HepG2 (cell line): Measurements from ENCODE around the gene TBC1D22A. TPM values are rescaled to one million over a fixed set of nuclear protein-coding genes. Genes with fewer than 3 reads are reported as not detected.

Experiments used
- DNMT1 ChIP-seq: sonication (generic); formaldehyde crosslinking; IDR thresholded peaks from 2 replicates; pipeline ENCODE4 v1.5.1; 2020; ENCODE audit warnings: mild to moderate bottlenecking, missing genetic modification reagents
- FOXK1 ChIP-seq: sonication (generic); formaldehyde crosslinking; IDR thresholded peaks from 2 replicates; pipeline ENCODE4 v1.4.0; 2020; ENCODE audit warnings: low read depth, missing genetic modification reagents, borderline replicate concordance
- HOXA9 ChIP-seq: sonication (generic); formaldehyde crosslinking; IDR thresholded peaks from 2 replicates; pipeline ENCODE4 v1.8.1; 2022; ENCODE audit warnings: missing genetic modification reagents, mild to moderate bottlenecking, moderate library complexity, borderline replicate concordance
- KDM6A ChIP-seq: IDR thresholded peaks from 2 replicates; pipeline ENCODE4 v1.6.1; 2016; ENCODE audit warnings: low read depth
- MTF1 ChIP-seq: sonication (generic); formaldehyde crosslinking; IDR thresholded peaks from 2 replicates; pipeline ENCODE4 v1.5.0; 2020; ENCODE audit warnings: missing genetic modification reagents
- NCOA5 ChIP-seq: sonication (generic); formaldehyde crosslinking; IDR thresholded peaks from 2 replicates; pipeline ENCODE4 v1.4.0; 2020; ENCODE audit warnings: missing genetic modification reagents
- PITX1 ChIP-seq: sonication (generic); formaldehyde crosslinking; IDR thresholded peaks from 2 replicates; pipeline ENCODE4 v1.5.1; 2020; ENCODE audit warnings: mild to moderate bottlenecking, missing genetic modification reagents
- POGZ ChIP-seq: sonication (generic); formaldehyde crosslinking; IDR thresholded peaks from 2 replicates; pipeline ENCODE4 v1.4.0; 2020; ENCODE audit warnings: mild to moderate bottlenecking, missing genetic modification reagents
- SOX6 ChIP-seq, 2 experiments: fragments of 450-650 bp in 1 of 2; sonication (generic) in 1 of 2; formaldehyde crosslinking in 1 of 2; IDR thresholded peaks; 2 replicates each; pipeline versions ENCODE4 v1.4.0 to v1.6.1; 2017 to 2020; ENCODE audit warnings: antibody characterized with exemption in 1 of 2, mild to moderate bottlenecking in 1 of 2, missing genetic modification reagents in 1 of 2
- TOE1 ChIP-seq: sonication (generic); formaldehyde crosslinking; IDR thresholded peaks from 2 replicates; pipeline ENCODE4 v1.4.0; 2020; ENCODE audit warnings: mild to moderate bottlenecking, missing genetic modification reagents
- ZFAT ChIP-seq: sonication (generic); formaldehyde crosslinking; conservative IDR thresholded peaks from 2 replicates; pipeline ENCODE4 v1.8.1; 2023; ENCODE audit warnings: missing genetic modification reagents, inconsistent platforms
- ZFX ChIP-seq: sonication (generic); formaldehyde crosslinking; IDR thresholded peaks from 2 replicates; pipeline ENCODE4 v1.4.0; 2020; ENCODE audit warnings: mild to moderate bottlenecking, low read depth, missing genetic modification reagents, moderate library complexity
- ZMYM4 ChIP-seq: sonication (generic); formaldehyde crosslinking; IDR thresholded peaks from 2 replicates; pipeline ENCODE4 v1.8.1; 2023; ENCODE audit warnings: mild to moderate bottlenecking, missing genetic modification reagents
- ZNF430 ChIP-seq: sonication (generic); formaldehyde crosslinking; IDR thresholded peaks from 2 replicates; pipeline ENCODE4 v1.9.0; 2021; ENCODE audit warnings: mild to moderate bottlenecking, missing genetic modification reagents
- ZNF543 ChIP-seq: sonication (generic); formaldehyde crosslinking; IDR thresholded peaks from 2 replicates; pipeline ENCODE4 v1.4.0; 2020; ENCODE audit warnings: mild to moderate bottlenecking, missing genetic modification reagents
- ZNF589 ChIP-seq: sonication (generic); formaldehyde crosslinking; conservative IDR thresholded peaks from 2 replicates; pipeline ENCODE4 v1.8.0; 2022; ENCODE audit warnings: mild to moderate bottlenecking, moderate library complexity, missing genetic modification reagents
- ZNF777 ChIP-seq: sonication (generic); formaldehyde crosslinking; IDR thresholded peaks from 2 replicates; pipeline ENCODE4 v1.4.0; 2020; ENCODE audit warnings: missing genetic modification reagents
- ZSCAN22 ChIP-seq: sonication (generic); formaldehyde crosslinking; IDR thresholded peaks from 2 replicates; pipeline ENCODE4 v1.4.0; 2020; ENCODE audit warnings: mild to moderate bottlenecking, missing genetic modification reagents
- polyA plus RNA-seq, 8 experiments: library from polyadenylated mRNA; depleted of rRNA in 3 of 8; stranded (reverse) in 7 of 8; unstranded in 1 of 8; fragments of >200 nt; fragmentation: Illumina TruSeq in 4 of 8; extraction: Trizol in 4 of 8; gene quantifications; 2 replicates each; pipeline versions ENCODE4 v1.2.1 to v1.2.3, GENCODE V29; 2011 to 2016; ENCODE audit warnings: low read depth in 4 of 8, missing spikeins in 1 of 8, mixed read lengths in 1 of 8; ENCODE audit not compliant: insufficient read depth in 1 of 8
- total RNA-seq, 5 experiments: library from RNA; depleted of rRNA; stranded (reverse); fragments of >200 nt; fragmentation: Illumina TruSeq; extraction: Trizol; gene quantifications; 2 replicates each; pipeline ENCODE4 v1.2.3, GENCODE V29; 2016; ENCODE audit warnings: low read depth in 1 of 5
- TF ChIP-seq, protein P1 (sequence below): sonication (generic); formaldehyde crosslinking; IDR thresholded peaks from one replicate; pipeline ENCODE4 v1.5.1; 2020; ENCODE audit warnings: mild to moderate bottlenecking, missing genetic modification reagents; ENCODE audit errors: not compliant biosample characterization
- TF ChIP-seq, protein P2 (sequence below): sonication (generic); formaldehyde crosslinking; IDR thresholded peaks from 2 replicates; pipeline ENCODE4 v1.5.1; 2020; ENCODE audit warnings: missing genetic modification reagents, mild to moderate bottlenecking, borderline replicate concordance

Gene TBC1D22A
- total and polyA plus RNA-seq, 2 of the 13 experiments (the other 11 are each of a cell fraction or from before 2014, with no cell fraction given), result 17.3 to 18.0 TPM

DNA sequence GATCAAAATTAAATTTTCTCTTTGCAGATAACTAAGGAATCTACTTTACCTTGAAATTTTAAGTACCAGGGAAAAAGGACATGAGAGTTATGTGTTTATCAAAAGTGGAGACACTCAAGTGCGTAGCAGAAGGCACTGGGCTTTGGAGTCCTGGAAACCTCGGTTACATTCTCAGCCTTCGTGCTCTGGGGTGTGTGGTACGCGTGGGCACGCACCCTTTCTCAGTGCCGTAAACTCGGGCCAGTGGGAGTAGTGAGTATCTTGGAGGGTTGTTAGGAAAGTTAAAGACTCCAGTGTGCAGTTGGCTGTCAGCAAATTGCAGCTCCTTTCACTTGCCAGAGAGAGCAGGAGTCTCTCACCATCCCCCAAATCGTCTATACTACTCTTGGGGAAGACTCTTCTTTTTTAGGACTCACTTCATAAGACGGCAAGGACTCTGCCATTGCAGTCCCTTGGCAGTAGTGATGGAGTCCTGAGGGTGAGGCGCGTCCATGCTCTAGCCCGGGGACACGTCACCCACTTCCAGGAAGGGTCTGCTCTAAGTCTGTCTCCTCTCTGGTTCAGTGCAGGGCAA, 171.8 kb downstream of the TBC1D22A start (continued):
- TF ChIP-seq TOE1 (CRISPR knock-in tag) (no peak), ZNF777 (CRISPR knock-in tag) (no peak), MTF1 (CRISPR knock-in tag) (no peak), ZNF543 (no peak), SOX6 (IDR thresholded peaks at IDR 0.05) (no peak), SOX6 (CRISPR knock-in tag; IDR thresholded peaks at IDR 0.05) (no peak), ZSCAN22 (CRISPR knock-in tag) (no peak), NCOA5 (CRISPR knock-in tag) (no peak), KDM6A (CRISPR knock-in tag) (no peak), POGZ (CRISPR knock-in tag) (no peak), PITX1 (CRISPR knock-in tag) (no peak), ZNF589 (no peak), ZFAT (CRISPR knock-in tag) (no peak), ZFX (no peak), HOXA9 (CRISPR knock-in tag) (no peak), ZMYM4 (CRISPR knock-in tag) (no peak), FOXK1 (CRISPR knock-in tag) (peak; percentile 3; the same call in 1 of the 2 replicates), DNMT1 (CRISPR knock-in tag) (0 out of 2 replicates have a peak, but pooled peaks have one; percentile 24), ZNF430 (no peak)
- TF ChIP-seq, protein P1, sequence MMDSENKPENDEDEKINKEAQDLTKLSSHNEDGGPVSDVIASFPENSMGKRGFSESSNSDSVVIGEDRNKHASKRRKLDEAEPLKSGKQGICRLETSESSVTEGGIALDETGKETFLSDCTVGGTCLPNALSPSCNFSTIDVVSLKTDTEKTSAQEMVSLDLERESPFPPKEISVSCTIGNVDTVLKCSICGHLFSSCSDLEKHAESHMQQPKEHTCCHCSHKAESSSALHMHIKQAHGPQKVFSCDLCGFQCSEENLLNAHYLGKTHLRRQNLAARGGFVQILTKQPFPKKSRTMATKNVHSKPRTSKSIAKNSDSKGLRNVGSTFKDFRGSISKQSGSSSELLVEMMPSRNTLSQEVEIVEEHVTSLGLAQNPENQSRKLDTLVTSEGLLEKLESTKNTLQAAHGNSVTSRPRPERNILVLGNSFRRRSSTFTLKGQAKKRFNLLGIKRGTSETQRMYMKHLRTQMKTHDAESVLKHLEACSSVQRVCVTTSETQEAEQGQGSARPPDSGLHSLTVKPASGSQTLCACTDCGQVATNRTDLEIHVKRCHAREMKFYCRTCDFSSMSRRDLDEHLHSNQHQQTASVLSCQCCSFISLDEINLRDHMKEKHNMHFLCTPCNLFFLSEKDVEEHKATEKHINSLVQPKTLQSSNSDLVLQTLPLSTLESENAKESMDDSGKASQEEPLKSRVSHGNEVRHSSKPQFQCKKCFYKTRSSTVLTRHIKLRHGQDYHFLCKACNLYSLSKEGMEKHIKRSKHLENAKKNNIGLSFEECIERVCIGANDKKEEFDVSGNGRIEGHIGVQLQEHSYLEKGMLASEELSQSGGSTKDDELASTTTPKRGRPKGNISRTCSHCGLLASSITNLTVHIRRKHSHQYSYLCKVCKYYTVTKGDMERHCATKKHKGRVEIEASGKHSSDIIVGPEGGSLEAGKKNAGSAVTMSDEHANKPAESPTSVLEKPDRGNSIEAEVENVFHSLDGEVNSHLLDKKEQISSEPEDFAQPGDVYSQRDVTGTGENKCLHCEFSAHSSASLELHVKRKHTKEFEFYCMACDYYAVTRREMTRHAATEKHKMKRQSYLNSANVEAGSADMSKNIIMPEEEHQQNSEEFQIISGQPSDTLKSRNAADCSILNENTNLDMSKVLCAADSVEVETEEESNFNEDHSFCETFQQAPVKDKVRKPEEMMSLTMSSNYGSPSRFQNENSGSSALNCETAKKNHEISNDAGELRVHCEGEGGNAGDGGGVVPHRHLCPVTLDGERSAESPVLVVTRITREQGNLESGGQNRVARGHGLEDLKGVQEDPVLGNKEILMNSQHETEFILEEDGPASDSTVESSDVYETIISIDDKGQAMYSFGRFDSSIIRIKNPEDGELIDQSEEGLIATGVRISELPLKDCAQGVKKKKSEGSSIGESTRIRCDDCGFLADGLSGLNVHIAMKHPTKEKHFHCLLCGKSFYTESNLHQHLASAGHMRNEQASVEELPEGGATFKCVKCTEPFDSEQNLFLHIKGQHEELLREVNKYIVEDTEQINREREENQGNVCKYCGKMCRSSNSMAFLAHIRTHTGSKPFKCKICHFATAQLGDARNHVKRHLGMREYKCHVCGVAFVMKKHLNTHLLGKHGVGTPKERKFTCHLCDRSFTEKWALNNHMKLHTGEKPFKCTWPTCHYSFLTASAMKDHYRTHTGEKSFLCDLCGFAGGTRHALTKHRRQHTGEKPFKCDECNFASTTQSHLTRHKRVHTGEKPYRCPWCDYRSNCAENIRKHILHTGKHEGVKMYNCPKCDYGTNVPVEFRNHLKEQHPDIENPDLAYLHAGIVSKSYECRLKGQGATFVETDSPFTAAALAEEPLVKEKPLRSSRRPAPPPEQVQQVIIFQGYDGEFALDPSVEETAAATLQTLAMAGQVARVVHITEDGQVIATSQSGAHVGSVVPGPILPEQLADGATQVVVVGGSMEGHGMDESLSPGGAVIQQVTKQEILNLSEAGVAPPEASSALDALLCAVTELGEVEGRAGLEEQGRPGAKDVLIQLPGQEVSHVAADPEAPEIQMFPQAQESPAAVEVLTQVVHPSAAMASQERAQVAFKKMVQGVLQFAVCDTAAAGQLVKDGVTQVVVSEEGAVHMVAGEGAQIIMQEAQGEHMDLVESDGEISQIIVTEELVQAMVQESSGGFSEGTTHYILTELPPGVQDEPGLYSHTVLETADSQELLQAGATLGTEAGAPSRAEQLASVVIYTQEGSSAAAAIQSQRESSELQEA (CRISPR knock-in tag), result no peak
- TF ChIP-seq, protein P2, sequence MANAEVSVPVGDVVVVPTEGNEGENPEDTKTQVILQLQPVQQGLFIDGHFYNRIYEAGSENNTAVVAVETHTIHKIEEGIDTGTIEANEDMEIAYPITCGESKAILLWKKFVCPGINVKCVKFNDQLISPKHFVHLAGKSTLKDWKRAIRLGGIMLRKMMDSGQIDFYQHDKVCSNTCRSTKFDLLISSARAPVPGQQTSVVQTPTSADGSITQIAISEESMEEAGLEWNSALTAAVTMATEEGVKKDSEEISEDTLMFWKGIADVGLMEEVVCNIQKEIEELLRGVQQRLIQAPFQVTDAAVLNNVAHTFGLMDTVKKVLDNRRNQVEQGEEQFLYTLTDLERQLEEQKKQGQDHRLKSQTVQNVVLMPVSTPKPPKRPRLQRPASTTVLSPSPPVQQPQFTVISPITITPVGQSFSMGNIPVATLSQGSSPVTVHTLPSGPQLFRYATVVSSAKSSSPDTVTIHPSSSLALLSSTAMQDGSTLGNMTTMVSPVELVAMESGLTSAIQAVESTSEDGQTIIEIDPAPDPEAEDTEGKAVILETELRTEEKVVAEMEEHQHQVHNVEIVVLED, result no peak
